ENCODE measurements around the gene LPP. TPM values are rescaled to one million over a fixed set of nuclear protein-coding genes. Genes with fewer than 3 reads are reported as not detected.

LPP gene
- total and polyA plus RNA-seq, 2 of the 4 experiments (the other 2 are of a cell fraction): 16.0 to 130 TPM

DNA sequence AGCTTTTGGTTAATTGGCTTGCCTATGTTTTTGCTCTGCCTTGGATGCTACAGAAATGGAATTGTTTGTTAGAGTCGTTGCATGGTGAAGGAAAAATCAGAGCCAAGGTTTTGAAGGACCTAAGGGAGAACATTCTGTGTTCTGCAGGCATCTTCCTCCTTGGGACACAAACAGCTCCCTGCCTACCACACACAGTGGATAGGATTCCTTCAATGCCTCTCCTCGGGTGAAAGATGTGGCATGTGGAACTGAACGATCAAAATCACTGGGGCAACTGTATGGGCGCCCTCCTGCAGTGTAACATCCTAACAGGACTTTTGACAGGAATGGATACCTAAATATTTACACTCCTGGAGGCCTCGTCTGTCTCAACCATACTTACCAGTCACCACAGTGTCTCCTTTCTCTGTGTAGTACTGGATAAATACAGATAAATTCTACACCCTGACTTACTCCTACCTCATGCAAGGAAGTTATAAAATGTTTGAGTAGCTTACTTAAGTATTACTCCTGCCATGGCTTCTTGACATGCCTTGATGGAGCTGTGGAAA is 100.6 kb downstream of the LPP start:
- WGBS, 2 experiments (ENCODE audit: extremely low coverage in 2 of 2, insufficient read length in 1 of 2): 80% methylated on average over 1 of the region's 5 CpGs; no CpG with 5 or more reads in 1 of the 2 experiments

More for the DNA sequence above, 100.6 kb downstream of the LPP start:
- Histone ChIP-seq H3K18ac (ENCODE audit: low read depth, low read length) (no peak overlapping the region), H2AK9ac (replicated peaks; ENCODE audit: low read depth, low read length, poor library complexity) (no peak overlapping the region), H2AK5ac (ENCODE audit: low read depth, low read length) (peak overlapping the region; percentile 7; the same call in 1 of the 2 replicates), H2AFZ (replicated peaks; ENCODE audit: low read length, poor library complexity) (no peak overlapping the region), H4K8ac (ENCODE audit: low read depth in 2 of 2, low read length in 2 of 2) (0 out of 4 replicates have a peak overlapping the region, but pooled peaks of 1 of the 2 experiments have one; percentile 6), H3K9ac (ENCODE audit: low read depth, low read length) (no peak overlapping the region), H3K79me1 (ENCODE audit: low read depth in 1 of 2, low read length in 2 of 2) (peaks cover 53 to 69% of the 10 kb centered on the region in 2 experiments), H3K27ac (ENCODE audit: insufficient read depth, low read length) (no peak overlapping the region), H3K4me2 (ENCODE audit: low read depth, low read length) (no peak overlapping the region), H2BK20ac (ENCODE audit: low read depth, low read length) (no peak overlapping the region), H3K36me3 (ENCODE audit: control insufficient read depth, insufficient read depth, low read length) (peaks cover 11% of the 10 kb centered on the region), H4K20me1 (ENCODE audit: insufficient read depth, low read length) (peaks cover 35% of the 10 kb centered on the region), H3K27me3 (ENCODE audit: control insufficient read depth, insufficient read depth, low read length) (no peaks in the 10 kb centered on the region), H2BK15ac (ENCODE audit: low read depth, low read length) (no peak overlapping the region), H3K4ac (ENCODE audit: low read depth, low read length) (no peak overlapping the region), H3K4me1 (ENCODE audit: control insufficient read depth, insufficient read depth, low read length) (peaks cover 15% of the 10 kb centered on the region), H3K23ac (ENCODE audit: low read depth, low read length) (peak overlapping the region; percentile 26; the same call in 1 of the 2 replicates), H4K5ac (ENCODE audit: low read depth, low read length) (no peak overlapping the region), H3K9me3 (ENCODE audit: control insufficient read depth, insufficient read depth, low read length) (no peaks in the 10 kb centered on the region), H4K91ac (ENCODE audit: insufficient read depth, low read depth, low read length) (no peak overlapping the region), H3K56ac (ENCODE audit: extremely low read depth, insufficient read depth, low read length) (no peak overlapping the region), H3K14ac (replicated peaks; ENCODE audit: low read depth, low read length) (no peak overlapping the region), H2BK5ac (ENCODE audit: low read depth, low read length, poor library complexity, severe bottlenecking) (no peak overlapping the region), H3K9me1 (ENCODE audit: insufficient read depth, low read length) (peaks cover 35% of the 10 kb centered on the region), H2BK120ac (ENCODE audit: low read depth, low read length) (no peak overlapping the region), H3K4me3 (ENCODE audit: insufficient read depth, low read depth, low read length) (no peak overlapping the region)
- ChIA-PET CTCF (interaction anchor here (1.3 kb wide), 1 partner anchor 514 kb away, joined by 3 read pairs; no protein-coding TSS in a partner anchor), POLR2A (ENCODE audit: unreplicated experiment) (no interaction called here)
- no TSS peak for BruUV-seq (replicated peaks)
- ATAC-seq (ENCODE audit: low read depth) (peak; percentile 11; the same call in 1 of the 2 replicates), DNase-seq (no peak)
- in situ Hi-C loops (cut with MboI; ENCODE audit: low sequenced_read_pairs) (no loop called here), intact Hi-C loops (cut with micrococcal nuclease) (no loop called here), dilution Hi-C loops (cut with HindIII; ENCODE audit: low sequenced_read_pairs, unreplicated experiment) (no loop called here)
- TF ChIP-seq CEBPB (IDR thresholded peaks at IDR 0.05; ENCODE audit: low read depth, low read length) (no peak), CHD1 (IDR thresholded peaks at IDR 0.05; ENCODE audit: low read depth, low read length) (no peak), RFX5 (IDR thresholded peaks at IDR 0.05; ENCODE audit: low read depth, low read length) (no peak), MAFK (IDR thresholded peaks at IDR 0.05; ENCODE audit: low read depth, low read length) (no peak), RAD21 (IDR thresholded peaks at IDR 0.05; ENCODE audit: low read length) (no peak), NFE2L2 (IDR thresholded peaks at IDR 0.05; ENCODE audit: low read depth, low read length) (no peak), RCOR1 (IDR thresholded peaks at IDR 0.05; ENCODE audit: insufficient replicate concordance, low read length) (no peak), BHLHE40 (IDR thresholded peaks at IDR 0.05; ENCODE audit: low read depth, low read length) (no peak), MAZ (IDR thresholded peaks at IDR 0.05; ENCODE audit: borderline replicate concordance, low read depth, low read length) (no peak), MXI1 (IDR thresholded peaks at IDR 0.05; ENCODE audit: borderline replicate concordance, low read depth, low read length) (no peak), POLR2A (IDR thresholded peaks at IDR 0.05; ENCODE audit: low read depth, low read length) (no peak), SMC3 (IDR thresholded peaks at IDR 0.05; ENCODE audit: low read depth, low read length) (no peak)
- TF ChIP-seq, protein P1, sequence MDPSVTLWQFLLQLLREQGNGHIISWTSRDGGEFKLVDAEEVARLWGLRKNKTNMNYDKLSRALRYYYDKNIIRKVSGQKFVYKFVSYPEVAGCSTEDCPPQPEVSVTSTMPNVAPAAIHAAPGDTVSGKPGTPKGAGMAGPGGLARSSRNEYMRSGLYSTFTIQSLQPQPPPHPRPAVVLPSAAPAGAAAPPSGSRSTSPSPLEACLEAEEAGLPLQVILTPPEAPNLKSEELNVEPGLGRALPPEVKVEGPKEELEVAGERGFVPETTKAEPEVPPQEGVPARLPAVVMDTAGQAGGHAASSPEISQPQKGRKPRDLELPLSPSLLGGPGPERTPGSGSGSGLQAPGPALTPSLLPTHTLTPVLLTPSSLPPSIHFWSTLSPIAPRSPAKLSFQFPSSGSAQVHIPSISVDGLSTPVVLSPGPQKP (IDR thresholded peaks at IDR 0.05; ENCODE audit: borderline replicate concordance, low read depth, low read length): no peak
- TF ChIP-seq, protein P2, sequence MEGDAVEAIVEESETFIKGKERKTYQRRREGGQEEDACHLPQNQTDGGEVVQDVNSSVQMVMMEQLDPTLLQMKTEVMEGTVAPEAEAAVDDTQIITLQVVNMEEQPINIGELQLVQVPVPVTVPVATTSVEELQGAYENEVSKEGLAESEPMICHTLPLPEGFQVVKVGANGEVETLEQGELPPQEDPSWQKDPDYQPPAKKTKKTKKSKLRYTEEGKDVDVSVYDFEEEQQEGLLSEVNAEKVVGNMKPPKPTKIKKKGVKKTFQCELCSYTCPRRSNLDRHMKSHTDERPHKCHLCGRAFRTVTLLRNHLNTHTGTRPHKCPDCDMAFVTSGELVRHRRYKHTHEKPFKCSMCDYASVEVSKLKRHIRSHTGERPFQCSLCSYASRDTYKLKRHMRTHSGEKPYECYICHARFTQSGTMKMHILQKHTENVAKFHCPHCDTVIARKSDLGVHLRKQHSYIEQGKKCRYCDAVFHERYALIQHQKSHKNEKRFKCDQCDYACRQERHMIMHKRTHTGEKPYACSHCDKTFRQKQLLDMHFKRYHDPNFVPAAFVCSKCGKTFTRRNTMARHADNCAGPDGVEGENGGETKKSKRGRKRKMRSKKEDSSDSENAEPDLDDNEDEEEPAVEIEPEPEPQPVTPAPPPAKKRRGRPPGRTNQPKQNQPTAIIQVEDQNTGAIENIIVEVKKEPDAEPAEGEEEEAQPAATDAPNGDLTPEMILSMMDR (conservative IDR thresholded peaks at IDR 0.05; ENCODE audit: low read depth, low read length): no peak
- TF ChIP-seq, protein P3, sequence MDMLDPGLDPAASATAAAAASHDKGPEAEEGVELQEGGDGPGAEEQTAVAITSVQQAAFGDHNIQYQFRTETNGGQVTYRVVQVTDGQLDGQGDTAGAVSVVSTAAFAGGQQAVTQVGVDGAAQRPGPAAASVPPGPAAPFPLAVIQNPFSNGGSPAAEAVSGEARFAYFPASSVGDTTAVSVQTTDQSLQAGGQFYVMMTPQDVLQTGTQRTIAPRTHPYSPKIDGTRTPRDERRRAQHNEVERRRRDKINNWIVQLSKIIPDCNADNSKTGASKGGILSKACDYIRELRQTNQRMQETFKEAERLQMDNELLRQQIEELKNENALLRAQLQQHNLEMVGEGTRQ (IDR thresholded peaks at IDR 0.05; ENCODE audit: low read depth, low read length): no peak
